MM.1S (cell line): Measurements from ENCODE around the gene PRICKLE1.

Experiments
- DNase-seq: peaks from one replicate; pipeline ENCODE4 v3.0.0-alpha.2; 2015
- H2AFZ ChIP-seq: fragments of 300-600 bp; sonication (generic); 2 replicates; pipeline ENCODE4 v1.6.0; 2016; ENCODE audit warnings: antibody characterized with exemption, low read length
- H3F3A ChIP-seq: fragments of 300-600 bp; sonication (generic); 2 replicates; pipeline ENCODE4 v1.6.1; 2016; ENCODE audit warnings: mild to moderate bottlenecking, antibody characterized with exemption, low read length, moderate library complexity, mixed read lengths; ENCODE audit not compliant: insufficient read depth
- H3K27ac ChIP-seq: fragments of 300-600 bp; sonication (generic); 2 replicates; pipeline ENCODE4 v1.5.1; 2016; ENCODE audit warnings: mild to moderate bottlenecking, low read length
- H3K27me3 ChIP-seq: fragments of 300-600 bp; sonication (generic); replicated peaks from 2 replicates; pipeline ENCODE4 v1.6.0; 2016; ENCODE audit warnings: low read length; ENCODE audit not compliant: insufficient read depth
- H3K36me3 ChIP-seq: fragments of 300-600 bp; sonication (generic); replicated peaks from 2 replicates; pipeline ENCODE4 v1.6.1; 2016; ENCODE audit warnings: mild to moderate bottlenecking, low read length, mixed read lengths; ENCODE audit not compliant: insufficient read depth
- H3K4me1 ChIP-seq: fragments of 300-600 bp; sonication (generic); 2 replicates; pipeline ENCODE4 v1.6.1; 2016; ENCODE audit warnings: low read length, mixed read lengths
- H3K4me2 ChIP-seq: fragments of 300-600 bp; sonication (generic); 2 replicates; pipeline ENCODE4 v1.6.0; 2016; ENCODE audit warnings: low read depth, low read length
- H3K4me3 ChIP-seq: fragments of 300-600 bp; sonication (generic); 2 replicates; pipeline ENCODE4 v1.5.1; 2016; ENCODE audit warnings: low read length, mixed read lengths
- H3K79me2 ChIP-seq: fragments of 300-600 bp; sonication (generic); 2 replicates; pipeline ENCODE4 v1.6.1; 2016; ENCODE audit warnings: mixed run types, low read length, mixed read lengths
- H3K9ac ChIP-seq: fragments of 300-600 bp; sonication (generic); 2 replicates; pipeline ENCODE4 v1.6.1; 2016; ENCODE audit warnings: low read length, mixed read lengths
- H3K9me2 ChIP-seq: fragments of 300-600 bp; sonication (generic); replicated peaks from 2 replicates; pipeline ENCODE4 v1.6.1; 2016; ENCODE audit warnings: mild to moderate bottlenecking, low read length, mixed read lengths; ENCODE audit not compliant: insufficient read depth
- H3K9me3 ChIP-seq: fragments of 300-600 bp; sonication (generic); replicated peaks from 2 replicates; pipeline ENCODE4 v1.6.1; 2016; ENCODE audit warnings: mild to moderate bottlenecking, low read length, mixed read lengths; ENCODE audit not compliant: insufficient read depth
- H4K20me1 ChIP-seq: fragments of 300-600 bp; sonication (generic); 2 replicates; pipeline ENCODE4 v1.6.1; 2016; ENCODE audit warnings: mild to moderate bottlenecking, low read length, moderate library complexity, mixed read lengths; ENCODE audit not compliant: insufficient read depth
- EZH2 ChIP-seq: fragments of 300-600 bp; sonication (generic); optimal IDR thresholded peaks from 2 replicates; pipeline ENCODE3; 2017; ENCODE audit warnings: low read depth, mild to moderate bottlenecking, antibody characterized with exemption, low read length, mixed read lengths
- EZH2phosphoT487 ChIP-seq: fragments of 300-600 bp; sonication (generic); IDR thresholded peaks from 2 replicates; pipeline ENCODE4 v1.6.1; 2018; ENCODE audit warnings: antibody characterized with exemption, low read length
- TF ChIP-seq, protein P1 (sequence below): fragments of 300-600 bp; sonication (generic); IDR thresholded peaks from 2 replicates; pipeline ENCODE4 v1.5.1; 2016; ENCODE audit warnings: antibody characterized with exemption, low read length, mixed read lengths

PRICKLE1 gene

DNA sequence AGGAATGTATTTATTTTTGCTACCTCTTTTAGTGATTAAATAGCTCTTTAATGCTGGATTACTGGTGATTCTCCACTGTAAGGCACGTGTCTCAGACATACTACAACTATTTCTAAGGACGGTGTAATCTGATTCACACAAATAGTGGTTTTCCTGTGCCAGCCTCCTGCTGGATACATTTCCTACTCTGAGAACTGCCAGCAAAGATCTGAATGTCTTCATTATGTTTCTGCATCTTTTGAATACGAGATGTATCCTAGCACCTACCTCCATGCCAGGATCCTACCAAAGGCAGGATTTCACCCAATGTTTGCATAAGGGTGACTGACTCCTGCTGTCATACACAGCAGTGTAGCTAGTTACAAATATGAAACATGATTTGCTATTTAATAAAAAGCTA lies 120.6 kb downstream of the PRICKLE1 start:
- Histone ChIP-seq H3K27ac (peak overlapping the region; percentile 72), H3K9ac (peak overlapping the region; percentile 29; the same call in 1 of the 2 replicates), H3K27me3 (no peaks in the 10 kb centered on the region), H3K9me2 (no peaks in the 10 kb centered on the region), H3F3A (peaks cover 26% of the 10 kb centered on the region), H4K20me1 (no peaks in the 10 kb centered on the region), H3K79me2 (no peaks in the 10 kb centered on the region), H3K9me3 (no peaks in the 10 kb centered on the region), H2AFZ (peak overlapping the region; percentile 28), H3K4me1 (peaks cover 29% of the 10 kb centered on the region), H3K4me3 (peak overlapping the region; percentile 53), H3K4me2 (peak overlapping the region; percentile 96), H3K36me3 (no peaks in the 10 kb centered on the region)
- TF ChIP-seq EZH2phosphoT487 (no peak), EZH2 (no peak)
- TF ChIP-seq, protein P1, sequence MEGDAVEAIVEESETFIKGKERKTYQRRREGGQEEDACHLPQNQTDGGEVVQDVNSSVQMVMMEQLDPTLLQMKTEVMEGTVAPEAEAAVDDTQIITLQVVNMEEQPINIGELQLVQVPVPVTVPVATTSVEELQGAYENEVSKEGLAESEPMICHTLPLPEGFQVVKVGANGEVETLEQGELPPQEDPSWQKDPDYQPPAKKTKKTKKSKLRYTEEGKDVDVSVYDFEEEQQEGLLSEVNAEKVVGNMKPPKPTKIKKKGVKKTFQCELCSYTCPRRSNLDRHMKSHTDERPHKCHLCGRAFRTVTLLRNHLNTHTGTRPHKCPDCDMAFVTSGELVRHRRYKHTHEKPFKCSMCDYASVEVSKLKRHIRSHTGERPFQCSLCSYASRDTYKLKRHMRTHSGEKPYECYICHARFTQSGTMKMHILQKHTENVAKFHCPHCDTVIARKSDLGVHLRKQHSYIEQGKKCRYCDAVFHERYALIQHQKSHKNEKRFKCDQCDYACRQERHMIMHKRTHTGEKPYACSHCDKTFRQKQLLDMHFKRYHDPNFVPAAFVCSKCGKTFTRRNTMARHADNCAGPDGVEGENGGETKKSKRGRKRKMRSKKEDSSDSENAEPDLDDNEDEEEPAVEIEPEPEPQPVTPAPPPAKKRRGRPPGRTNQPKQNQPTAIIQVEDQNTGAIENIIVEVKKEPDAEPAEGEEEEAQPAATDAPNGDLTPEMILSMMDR = no peak
- peak; percentile 17 for DNase-seq

DNA sequence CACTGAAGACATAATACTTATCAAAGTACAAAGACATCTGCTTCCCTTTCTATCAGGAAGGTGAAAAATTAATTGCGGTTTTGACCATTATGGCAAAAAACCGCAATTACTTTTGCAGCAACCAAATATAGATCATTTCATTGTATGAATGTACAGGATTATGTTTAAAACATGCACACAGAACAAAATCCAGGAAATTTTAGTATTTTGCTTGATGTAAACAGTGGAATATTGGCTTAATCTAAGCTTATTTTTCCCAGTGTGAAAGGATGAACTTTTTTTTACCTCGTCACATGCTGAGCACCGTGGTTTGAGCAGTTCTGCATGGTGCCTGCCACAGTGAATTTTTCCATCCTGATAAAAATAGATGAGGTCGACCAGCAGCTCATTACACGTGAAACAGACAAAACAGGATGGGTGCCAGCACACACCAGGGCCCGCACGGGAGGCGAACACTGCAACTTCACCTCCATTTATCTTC lies 121.2 kb downstream of the PRICKLE1 start:
- peak overlapping the region; percentile 28; the same call in 1 of the 2 replicates for H2AFZ ChIP-seq

DNA sequence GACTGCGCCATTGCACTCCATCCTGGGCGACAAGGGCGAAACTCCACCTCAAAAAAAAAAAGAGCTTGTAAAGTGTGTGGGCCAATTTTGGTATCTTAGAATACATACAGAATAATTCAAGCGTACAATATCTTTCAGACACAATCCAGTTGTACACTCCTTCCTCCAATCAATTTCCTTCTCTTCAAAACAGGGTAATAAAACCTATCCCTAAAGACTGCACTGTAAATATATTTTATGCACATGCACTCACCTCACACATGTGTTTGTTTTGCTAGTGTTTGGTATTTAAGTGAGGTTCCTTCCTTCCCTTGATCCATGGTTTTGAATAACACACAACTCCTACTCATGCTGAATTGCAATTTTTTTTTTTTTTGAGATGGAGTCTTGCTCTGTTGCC lies 125.9 kb downstream of the PRICKLE1 start:
- H3K36me3 ChIP-seq = no peaks in the 10 kb centered on the region
- H3K4me3 ChIP-seq = no peak overlapping the region
- peaks cover 13% of the 10 kb centered on the region for H3K4me1 ChIP-seq
- H3F3A ChIP-seq = peaks cover 11% of the 10 kb centered on the region
- H2AFZ ChIP-seq = no peak overlapping the region
- no peaks in the 10 kb centered on the region for H3K27me3 ChIP-seq
- no peak overlapping the region for H3K4me2 ChIP-seq
- H3K9me3 ChIP-seq = no peaks in the 10 kb centered on the region
- H3K9ac ChIP-seq = no peak overlapping the region
- H3K27ac ChIP-seq = no peak overlapping the region
- TF ChIP-seq EZH2 (no peak), EZH2phosphoT487 (no peak)
- TF ChIP-seq, protein P1 = no peak
- H3K9me2 ChIP-seq = no peaks in the 10 kb centered on the region
- no peaks in the 10 kb centered on the region for H4K20me1 ChIP-seq
- DNase-seq = no peak
- no peaks in the 10 kb centered on the region for H3K79me2 ChIP-seq

More for the DNA sequence above, 121.2 kb downstream of the PRICKLE1 start:
- H3K27ac ChIP-seq = peak overlapping the region; percentile 72; the same call in 1 of the 2 replicates
- H4K20me1 ChIP-seq = no peaks in the 10 kb centered on the region
- H3K36me3 ChIP-seq = no peaks in the 10 kb centered on the region
- H3K9me3 ChIP-seq = no peaks in the 10 kb centered on the region
- H3K9me2 ChIP-seq = no peaks in the 10 kb centered on the region
- TF ChIP-seq, protein P1 = no peak
- TF ChIP-seq EZH2phosphoT487 = 0 out of 2 replicates have a peak, but pooled peaks have one; percentile 81
- no peaks in the 10 kb centered on the region for H3K79me2 ChIP-seq
- peak overlapping the region; percentile 29; the same call in 1 of the 2 replicates for H3K9ac ChIP-seq
- H3F3A ChIP-seq = peaks cover 26% of the 10 kb centered on the region
- peak overlapping the region; percentile 96 for H3K4me2 ChIP-seq
- peak; percentile 66 for DNase-seq
- H3K27me3 ChIP-seq = no peaks in the 10 kb centered on the region
- peak overlapping the region; percentile 53 for H3K4me3 ChIP-seq
- H3K4me1 ChIP-seq = peaks cover 29% of the 10 kb centered on the region
